Calu3 (cell line): ENCODE results near the gene FAM13A. TPM values are rescaled to one million over a fixed set of nuclear protein-coding genes. Genes with fewer than 3 reads are reported as not detected.

Experiments
- BruUV-seq: library from RNA; stranded (reverse); fragments of 400-500 nt; replicated peaks from 2 replicates; lab custom pipeline; 2021; lab: Mats Ljungman, UMichigan
- CTCF ChIA-PET: fragments of 300-600 bp; sonication (Branson Sonifier 250); formaldehyde crosslinking; loops from one replicate; lab custom pipeline; 2022; ENCODE audit warnings: antibody characterized with exemption; lab: Charles Lee
- DNase-seq: peaks from one replicate; pipeline ENCODE4 v3.0.0; 2022
- H3K27ac Mint-ChIP-seq: one replicate; pipeline ENCODE4 v1.8.0; 2022; ENCODE audit warnings: mixed read lengths; ENCODE audit not compliant: unreplicated experiment
- H3K27me3 Mint-ChIP-seq: one replicate; pipeline ENCODE4 v1.8.0; 2022; ENCODE audit warnings: mixed read lengths; ENCODE audit not compliant: unreplicated experiment
- H3K36me3 Mint-ChIP-seq: one replicate; pipeline ENCODE4 v1.8.0; 2022; ENCODE audit warnings: mild to moderate bottlenecking, moderate library complexity, mixed read lengths; ENCODE audit not compliant: insufficient read depth, unreplicated experiment
- H3K4me1 Mint-ChIP-seq: one replicate; pipeline ENCODE4 v1.8.0; 2022; ENCODE audit warnings: mild to moderate bottlenecking, low read depth, mixed read lengths; ENCODE audit not compliant: unreplicated experiment
- H3K4me3 Mint-ChIP-seq: one replicate; pipeline ENCODE4 v1.8.0; 2022; ENCODE audit warnings: mild to moderate bottlenecking, low read depth, moderate library complexity, mixed read lengths; ENCODE audit not compliant: unreplicated experiment
- H3K9me3 Mint-ChIP-seq: one replicate; pipeline ENCODE4 v1.8.0; 2022; ENCODE audit warnings: low read depth, mixed read lengths; ENCODE audit not compliant: unreplicated experiment
- intact Hi-C: fragments of 100-400 bp; cut with micrococcal nuclease; formaldehyde crosslinking; loops from one replicate; pipeline ENCODE4 v1.10.0; 2022; ENCODE audit not compliant: unreplicated experiment
- total RNA-seq: library from RNA; stranded (reverse); gene quantifications from 2 replicates; pipeline ENCODE4 v1.2.3, GENCODE V29; 2022
- TF ChIP-seq, protein P1 (sequence below): fragments of 200-600 bp; IDR thresholded peaks from one replicate; pipeline ENCODE4 v1.8.0; 2022; ENCODE audit warnings: antibody characterized with exemption; ENCODE audit not compliant: unreplicated experiment

FAM13A gene
- total RNA-seq, 1 experiment from 2014 or later, result 13.5 TPM

DNA sequence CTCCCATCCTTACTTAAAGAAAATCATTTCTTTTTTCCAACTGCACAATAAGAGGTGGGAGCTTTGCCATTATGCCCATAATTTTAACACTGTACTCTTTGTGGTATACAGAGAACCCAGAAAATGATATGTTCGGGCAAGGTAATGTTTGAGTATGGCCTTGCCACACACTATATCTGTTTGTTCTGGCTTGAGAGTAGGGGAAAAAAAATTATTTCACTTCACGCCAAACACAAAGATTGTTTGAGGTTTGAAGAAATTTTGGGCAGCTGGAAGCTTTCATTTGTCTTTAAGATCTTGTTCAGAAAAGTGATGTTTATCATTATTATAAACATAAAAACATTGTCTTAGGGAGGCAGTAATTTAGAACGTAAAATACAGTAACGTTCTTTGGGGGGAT, 244.0 kb downstream of the FAM13A start:
- Mint-ChIP-seq H3K27me3 (no peaks in the 10 kb centered on the region), H3K27ac (no peak overlapping the region), H3K36me3 (no peaks in the 10 kb centered on the region), H3K9me3 (no peaks in the 10 kb centered on the region), H3K4me3 (no peak overlapping the region), H3K4me1 (peaks cover 17% of the 10 kb centered on the region)
- no peak for DNase-seq
- no TSS peak for BruUV-seq
- intact Hi-C loops, result no loop called here
- CTCF ChIA-PET, result no interaction called here
- TF ChIP-seq, protein P1, sequence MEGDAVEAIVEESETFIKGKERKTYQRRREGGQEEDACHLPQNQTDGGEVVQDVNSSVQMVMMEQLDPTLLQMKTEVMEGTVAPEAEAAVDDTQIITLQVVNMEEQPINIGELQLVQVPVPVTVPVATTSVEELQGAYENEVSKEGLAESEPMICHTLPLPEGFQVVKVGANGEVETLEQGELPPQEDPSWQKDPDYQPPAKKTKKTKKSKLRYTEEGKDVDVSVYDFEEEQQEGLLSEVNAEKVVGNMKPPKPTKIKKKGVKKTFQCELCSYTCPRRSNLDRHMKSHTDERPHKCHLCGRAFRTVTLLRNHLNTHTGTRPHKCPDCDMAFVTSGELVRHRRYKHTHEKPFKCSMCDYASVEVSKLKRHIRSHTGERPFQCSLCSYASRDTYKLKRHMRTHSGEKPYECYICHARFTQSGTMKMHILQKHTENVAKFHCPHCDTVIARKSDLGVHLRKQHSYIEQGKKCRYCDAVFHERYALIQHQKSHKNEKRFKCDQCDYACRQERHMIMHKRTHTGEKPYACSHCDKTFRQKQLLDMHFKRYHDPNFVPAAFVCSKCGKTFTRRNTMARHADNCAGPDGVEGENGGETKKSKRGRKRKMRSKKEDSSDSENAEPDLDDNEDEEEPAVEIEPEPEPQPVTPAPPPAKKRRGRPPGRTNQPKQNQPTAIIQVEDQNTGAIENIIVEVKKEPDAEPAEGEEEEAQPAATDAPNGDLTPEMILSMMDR, result no peak

DNA sequence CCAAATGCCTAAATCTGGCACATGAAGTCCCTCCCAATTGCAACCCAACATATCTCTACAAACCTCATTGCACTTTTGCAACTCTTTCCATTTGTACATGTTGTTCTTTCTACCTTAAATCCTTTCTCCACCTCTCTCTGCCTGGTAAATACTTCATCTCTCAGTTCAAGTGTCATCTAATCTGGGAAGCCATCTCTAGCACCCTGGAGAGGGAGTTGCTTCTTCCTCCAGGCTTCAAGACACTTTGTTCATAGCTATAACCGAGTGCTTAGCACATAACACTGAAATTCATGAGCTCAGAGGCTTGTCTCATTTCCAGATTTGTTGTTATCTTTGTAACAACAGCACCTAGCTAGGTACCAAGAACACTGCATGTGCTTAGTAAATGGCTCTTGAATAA, 244.6 kb downstream of the FAM13A start:
- DNase-seq, result no peak
- CTCF ChIA-PET, result no interaction called here
- H3K4me3 Mint-ChIP-seq, result no peak overlapping the region
- no peaks in the 10 kb centered on the region for H3K27me3 Mint-ChIP-seq
- peaks cover 21% of the 10 kb centered on the region for H3K4me1 Mint-ChIP-seq
- intact Hi-C loops, result no loop called here
- BruUV-seq, result no TSS peak
- H3K9me3 Mint-ChIP-seq, result no peaks in the 10 kb centered on the region
- H3K36me3 Mint-ChIP-seq, result no peaks in the 10 kb centered on the region
- TF ChIP-seq, protein P1, result no peak
- H3K27ac Mint-ChIP-seq, result no peak overlapping the region

DNA sequence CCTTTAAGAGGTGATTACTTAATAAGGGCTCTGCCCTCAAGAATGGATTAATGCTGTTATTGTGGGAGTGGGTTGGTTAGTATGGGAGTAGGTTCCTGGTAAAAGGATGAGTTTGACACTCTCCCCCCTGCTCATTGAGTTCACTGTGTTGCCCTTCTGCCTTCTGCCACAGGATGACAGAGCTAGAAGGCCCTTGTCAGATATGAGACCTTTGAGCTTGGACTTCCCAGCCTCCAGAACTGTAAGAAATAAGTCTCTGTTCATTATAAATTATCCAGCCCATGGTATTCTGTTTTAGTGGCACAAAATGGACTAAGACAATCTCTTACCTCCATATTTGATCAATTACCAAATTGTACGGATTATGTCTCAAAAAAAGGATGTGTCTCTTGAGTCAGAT, 245.1 kb downstream of the FAM13A start:
- Mint-ChIP-seq H3K27me3 (no peaks in the 10 kb centered on the region), H3K4me1 (peaks cover 26% of the 10 kb centered on the region), H3K27ac (no peak overlapping the region), H3K9me3 (no peaks in the 10 kb centered on the region), H3K4me3 (no peak overlapping the region), H3K36me3 (no peaks in the 10 kb centered on the region)
- DNase-seq, result no peak
- CTCF ChIA-PET, result no interaction called here
- TF ChIP-seq, protein P1, result no peak
- BruUV-seq, result no TSS peak
- intact Hi-C loops, result no loop called here

DNA sequence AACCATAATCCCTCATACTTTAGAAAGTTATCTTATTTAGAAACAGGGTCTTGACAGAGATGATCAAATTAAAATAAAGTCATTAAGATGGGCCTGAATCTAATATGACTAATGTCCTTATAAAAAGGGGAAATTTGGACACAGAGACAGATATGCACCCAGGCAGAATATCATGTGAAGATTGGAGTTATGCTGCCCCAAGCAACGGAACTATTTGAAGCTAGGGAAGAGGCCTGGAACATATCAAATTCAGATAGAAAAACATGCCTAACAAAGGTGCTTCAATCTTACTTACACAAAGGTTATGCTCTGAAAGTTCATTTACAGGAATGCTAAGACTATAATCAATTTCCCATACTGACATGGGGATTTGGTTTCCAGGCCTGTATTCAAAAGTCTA, 246.7 kb downstream of the FAM13A start:
- intact Hi-C loops, result no loop called here
- BruUV-seq, result no TSS peak
- Mint-ChIP-seq H3K27me3 (no peaks in the 10 kb centered on the region), H3K4me3 (no peak overlapping the region), H3K4me1 (peaks cover 33% of the 10 kb centered on the region), H3K9me3 (no peaks in the 10 kb centered on the region), H3K27ac (no peak overlapping the region), H3K36me3 (no peaks in the 10 kb centered on the region)
- no peak for DNase-seq
- TF ChIP-seq, protein P1, result no peak
- CTCF ChIA-PET, result no interaction called here
